NOMO-1 treated with DMSO at 0.1 percent for 48 hours (cell line): ENCODE data around the gene CEP250.

ENCODE experiments used
- DNase-seq: peaks from one replicate; lab custom pipeline; 2025; ENCODE audit not compliant: unreplicated experiment; lab: John Stamatoyannopoulos, UW

CEP250 gene

DNA sequence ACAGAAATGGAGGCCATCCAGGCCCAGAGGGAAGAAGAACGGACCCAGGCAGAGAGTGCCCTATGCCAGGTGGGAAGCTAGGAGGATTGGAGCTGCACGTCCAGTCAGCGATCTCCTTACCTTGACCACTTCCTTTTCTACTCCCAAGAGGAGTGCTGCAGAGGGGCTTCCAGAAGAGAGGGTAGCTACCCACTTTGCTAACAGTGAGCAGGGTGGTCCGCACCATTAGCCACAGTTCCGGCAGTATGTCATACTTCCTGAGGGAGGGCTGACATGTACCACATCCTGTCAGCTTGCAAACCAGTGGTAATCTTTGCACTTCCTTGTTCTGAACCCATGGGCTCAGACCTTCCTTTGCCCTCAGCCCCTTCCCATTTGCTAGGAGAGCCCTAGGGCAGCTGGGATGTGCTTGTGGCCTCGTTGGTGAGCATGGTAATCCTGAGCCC, 35.4 kb downstream of the CEP250 start:
- peak; percentile 75 for DNase-seq

- no peak for DNase-seq
Measured at GRCh38 chr20:35491823-35492222, 36.4 kb downstream of the CEP250 start.

DNA sequence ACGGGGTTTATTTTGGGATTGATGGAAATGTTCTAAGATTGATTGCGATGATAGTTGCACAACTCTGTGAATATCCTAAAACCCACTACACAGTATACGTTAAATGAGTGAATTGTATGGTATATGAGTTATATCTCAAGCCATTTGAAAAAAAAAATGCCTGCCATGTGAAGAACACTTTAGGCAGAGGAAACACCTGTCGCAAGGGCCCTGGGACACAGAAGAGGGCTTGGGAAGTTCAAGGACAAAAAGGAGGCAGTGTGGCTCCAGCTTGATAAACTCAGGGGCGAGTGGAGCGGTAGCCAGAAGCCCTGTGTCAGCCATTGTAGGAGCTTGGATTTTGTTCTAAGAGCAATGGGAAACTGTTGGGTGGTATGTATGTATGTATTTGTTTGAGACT, 37.0 kb downstream of the CEP250 start:
- DNase-seq = no peak

DNA sequence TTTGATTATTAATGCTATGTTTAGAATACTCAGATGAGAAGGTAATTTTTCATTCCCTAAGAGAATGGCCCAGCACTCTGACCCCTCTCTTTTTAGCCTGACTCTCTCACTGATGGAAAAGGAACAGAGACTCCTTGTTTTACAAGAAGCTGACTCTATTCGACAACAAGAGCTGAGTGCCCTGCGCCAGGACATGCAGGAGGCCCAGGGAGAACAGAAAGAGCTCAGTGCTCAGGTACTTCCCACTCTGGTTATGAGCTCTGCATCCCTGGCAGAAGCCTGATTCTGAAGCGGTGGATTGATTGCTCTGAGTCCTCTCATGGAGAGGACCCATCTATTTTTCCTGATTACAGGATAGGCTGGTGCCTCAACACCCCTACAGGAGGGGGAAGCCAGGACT, 41.1 kb downstream of the CEP250 start:
- DNase-seq = no peak

DNA sequence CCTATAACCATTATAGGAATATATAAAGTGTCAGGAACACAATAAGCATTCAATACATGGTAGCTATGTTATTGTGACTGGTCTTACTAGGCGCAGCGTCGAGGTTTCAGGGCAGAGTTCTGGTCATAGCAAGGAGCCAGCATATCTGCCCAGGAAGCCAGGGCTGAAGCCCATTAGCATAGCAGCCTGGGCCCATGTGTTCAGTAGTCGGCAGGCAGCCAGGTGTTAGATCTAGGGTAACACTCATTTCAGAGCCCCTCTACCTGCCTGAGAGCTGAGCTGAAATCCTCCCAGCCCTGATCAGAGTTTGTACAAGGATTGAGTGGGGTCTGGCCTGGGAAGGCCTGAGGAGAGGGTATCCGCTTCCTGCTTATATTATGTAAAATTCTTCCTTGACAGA, 41.9 kb downstream of the CEP250 start:
- DNase-seq = no peak

DNA sequence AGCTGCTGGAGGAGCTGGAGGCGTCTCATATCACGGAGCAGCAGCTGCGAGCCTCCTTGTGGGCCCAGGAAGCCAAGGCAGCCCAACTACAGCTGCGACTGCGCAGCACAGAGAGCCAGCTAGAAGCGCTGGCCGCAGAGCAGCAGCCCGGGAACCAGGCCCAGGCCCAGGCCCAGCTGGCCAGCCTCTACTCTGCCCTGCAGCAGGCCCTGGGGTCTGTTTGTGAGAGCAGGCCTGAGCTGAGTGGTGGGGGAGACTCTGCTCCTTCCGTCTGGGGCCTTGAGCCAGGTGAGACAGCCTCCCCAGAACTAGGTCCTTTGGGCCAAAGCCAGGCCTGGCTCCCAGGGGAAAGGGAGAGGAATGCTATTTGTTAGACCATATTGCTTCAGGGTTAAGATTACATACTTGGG, 42.4 kb downstream of the CEP250 start:
- DNase-seq = no peak

- DNase-seq = no peak
Measured at GRCh38 chr20:35499271-35499670, 43.9 kb downstream of the CEP250 start.

DNA sequence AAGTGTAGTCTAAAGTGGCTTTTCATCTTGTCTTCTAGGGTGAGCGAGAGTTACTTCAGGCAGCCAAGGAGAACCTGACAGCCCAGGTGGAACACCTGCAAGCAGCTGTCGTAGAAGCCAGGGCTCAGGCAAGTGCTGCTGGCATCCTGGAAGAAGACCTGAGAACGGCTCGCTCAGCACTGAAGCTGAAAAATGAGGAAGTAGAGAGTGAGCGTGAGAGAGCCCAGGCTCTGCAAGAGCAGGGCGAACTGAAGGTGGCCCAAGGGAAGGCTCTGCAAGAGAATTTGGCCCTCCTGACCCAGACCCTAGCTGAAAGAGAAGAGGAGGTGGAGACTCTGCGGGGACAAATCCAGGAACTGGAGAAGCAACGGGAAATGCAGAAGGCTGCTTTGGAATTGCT, 47.0 kb downstream of the CEP250 start:
- peak; percentile 71 for DNase-seq

GRCh38 chr20:35503281-35503680, 47.9 kb downstream of the CEP250 start:
- DNase-seq = no peak

DNA sequence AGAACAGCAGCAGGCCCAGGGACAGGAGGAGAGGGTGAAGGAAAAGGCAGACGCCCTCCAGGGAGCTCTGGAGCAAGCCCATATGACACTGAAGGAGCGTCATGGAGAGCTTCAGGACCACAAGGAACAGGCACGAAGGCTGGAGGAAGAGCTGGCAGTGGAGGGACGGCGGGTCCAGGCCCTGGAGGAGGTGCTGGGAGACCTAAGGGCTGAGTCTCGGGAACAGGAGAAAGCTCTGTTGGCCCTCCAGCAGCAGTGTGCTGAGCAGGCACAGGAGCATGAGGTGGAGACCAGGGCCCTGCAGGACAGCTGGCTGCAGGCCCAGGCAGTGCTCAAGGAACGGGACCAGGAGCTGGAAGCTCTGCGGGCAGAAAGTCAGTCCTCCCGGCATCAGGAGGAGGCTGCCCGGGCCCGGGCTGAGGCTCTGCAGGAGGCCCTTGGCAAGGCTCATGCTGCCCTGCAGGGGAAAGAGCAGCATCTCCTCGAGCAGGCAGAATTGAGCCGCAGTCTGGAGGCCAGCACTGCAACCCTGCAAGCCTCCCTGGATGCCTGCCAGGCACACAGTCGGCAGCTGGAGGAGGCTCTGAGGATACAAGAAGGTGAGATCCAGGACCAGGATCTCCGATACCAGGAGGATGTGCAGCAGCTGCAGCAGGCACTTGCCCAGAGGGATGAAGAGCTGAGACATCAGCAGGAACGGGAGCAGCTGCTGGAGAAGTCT, 48.6 kb downstream of the CEP250 start:
- DNase-seq = no peak

- DNase-seq = no peak
Measured at GRCh38 chr20:35504751-35505150, 49.4 kb downstream of the CEP250 start.

GRCh38 chr20:35506179-35506578, 50.8 kb downstream of the CEP250 start:
- no peak for DNase-seq

GRCh38 chr20:35506872-35507638, 51.7 kb downstream of the CEP250 start:
- no peak for DNase-seq

DNA sequence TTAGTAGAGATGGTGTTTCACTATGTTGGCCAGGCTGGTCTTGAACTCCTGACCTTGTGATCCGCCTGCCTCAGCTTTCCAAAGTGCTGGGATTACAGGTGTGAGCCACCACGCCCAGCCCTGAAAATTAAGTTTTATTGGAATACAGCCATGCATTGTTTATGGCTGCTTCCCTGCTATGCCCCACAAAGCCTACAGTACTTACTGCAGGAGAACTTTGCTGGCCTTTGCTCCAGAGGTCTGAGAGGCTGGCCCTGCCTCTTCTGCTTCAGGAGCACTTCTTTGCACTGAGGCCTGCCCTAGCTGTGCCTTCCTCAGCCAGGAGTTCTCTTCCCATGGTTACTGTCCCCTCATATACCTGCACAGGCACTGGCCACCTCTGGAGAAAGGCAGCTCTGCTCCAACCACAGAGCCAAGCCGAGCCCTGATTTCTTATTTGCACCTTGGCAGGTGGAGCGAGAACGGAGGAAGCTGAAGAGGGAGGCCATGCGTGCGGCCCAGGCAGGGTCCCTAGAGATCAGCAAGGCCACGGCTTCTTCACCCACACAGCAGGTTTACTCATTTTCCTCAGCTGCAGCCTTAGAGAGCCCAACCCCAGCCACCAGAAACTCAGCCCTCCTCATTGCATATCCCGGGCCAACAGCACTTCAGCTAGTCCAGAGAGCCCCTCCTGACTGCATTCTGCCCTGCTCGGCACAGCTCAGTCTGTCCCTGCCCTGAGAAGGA, 53.3 kb downstream of the CEP250 start:
- DNase-seq = no peak

GRCh38 chr20:35510951-35511735, 55.7 kb downstream of the CEP250 start:
- DNase-seq = no peak

DNA sequence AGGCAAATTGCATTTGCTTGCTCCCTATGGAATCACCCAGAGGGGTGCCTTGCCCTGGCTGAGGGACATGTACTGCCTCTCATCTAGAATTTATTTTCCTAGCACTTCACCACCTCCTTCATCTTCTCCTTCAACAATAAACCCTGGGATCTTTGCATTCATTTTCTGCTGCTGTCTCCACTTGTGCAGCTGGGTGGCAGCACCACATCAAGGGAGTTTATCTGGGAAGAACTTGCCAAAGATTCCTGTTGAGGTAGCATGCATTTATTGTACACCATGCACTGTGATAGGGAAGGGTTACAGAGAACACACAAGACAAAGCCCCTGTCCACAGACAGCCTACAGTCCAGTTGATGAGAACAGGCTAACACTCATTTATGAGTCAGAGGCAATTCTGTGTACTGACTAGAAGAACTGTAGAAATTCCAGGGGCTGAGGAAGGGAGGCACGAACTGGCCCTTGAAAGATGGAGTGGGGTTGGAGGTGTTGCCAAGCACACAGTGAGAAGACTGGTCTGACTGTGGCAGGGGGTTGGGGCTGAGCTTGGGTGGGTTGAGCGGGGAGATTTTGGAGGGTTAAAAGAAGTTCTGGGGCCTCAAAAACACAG, 56.5 kb downstream of the CEP250 start:
- DNase-seq = no peak

DNA sequence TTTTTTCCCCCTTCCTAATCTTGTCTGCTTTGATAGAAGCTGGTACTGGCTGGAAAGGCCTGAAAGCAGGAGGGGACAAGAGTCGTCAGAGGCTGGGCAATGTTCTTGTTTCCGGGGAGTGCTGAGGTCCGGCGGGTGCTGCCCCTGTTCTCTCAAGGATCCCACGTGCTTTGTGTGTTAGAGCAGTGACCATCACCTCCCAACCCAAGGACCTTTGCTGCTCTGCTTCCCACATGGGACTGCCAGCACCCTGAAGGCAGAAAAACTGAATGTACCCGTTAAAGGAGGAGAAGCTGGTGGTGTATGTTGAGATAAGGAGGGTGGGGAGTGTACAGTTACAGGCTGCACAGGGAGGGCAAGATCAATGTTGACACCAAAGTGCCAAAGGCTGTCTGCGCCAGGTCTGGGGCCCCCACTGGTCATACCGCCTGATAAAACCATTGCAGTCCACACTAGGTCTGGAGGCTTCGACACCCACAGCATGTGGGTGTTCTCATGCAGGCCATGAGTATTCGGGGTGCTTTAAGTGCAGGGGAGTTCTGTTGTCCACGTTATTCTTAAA, 59.1 kb downstream of the CEP250 start:
- no peak for DNase-seq

DNA sequence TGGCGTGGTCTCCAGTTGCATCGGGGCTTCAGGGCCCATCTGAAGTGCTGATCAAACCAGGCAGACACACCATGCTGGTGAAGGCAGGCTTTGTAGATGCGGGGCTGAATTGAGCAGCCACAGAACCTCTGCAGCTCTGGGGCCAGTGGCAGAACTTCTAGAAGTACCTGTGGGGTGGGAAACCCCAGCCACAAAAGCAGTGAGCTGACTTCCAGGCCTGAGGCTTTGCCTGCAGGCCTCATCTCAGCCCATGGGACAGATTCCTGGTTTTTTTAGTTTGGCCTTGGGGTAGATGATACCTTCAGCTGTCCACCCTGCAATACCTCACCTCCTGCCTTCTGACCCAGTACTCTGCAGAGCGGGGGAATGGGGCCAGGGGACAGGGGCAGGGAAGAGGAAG, 59.9 kb downstream of the CEP250 start:
- no peak for DNase-seq

- DNase-seq = no peak
Measured at GRCh38 chr20:35515949-35516645, 60.7 kb downstream of the CEP250 start.

DNA sequence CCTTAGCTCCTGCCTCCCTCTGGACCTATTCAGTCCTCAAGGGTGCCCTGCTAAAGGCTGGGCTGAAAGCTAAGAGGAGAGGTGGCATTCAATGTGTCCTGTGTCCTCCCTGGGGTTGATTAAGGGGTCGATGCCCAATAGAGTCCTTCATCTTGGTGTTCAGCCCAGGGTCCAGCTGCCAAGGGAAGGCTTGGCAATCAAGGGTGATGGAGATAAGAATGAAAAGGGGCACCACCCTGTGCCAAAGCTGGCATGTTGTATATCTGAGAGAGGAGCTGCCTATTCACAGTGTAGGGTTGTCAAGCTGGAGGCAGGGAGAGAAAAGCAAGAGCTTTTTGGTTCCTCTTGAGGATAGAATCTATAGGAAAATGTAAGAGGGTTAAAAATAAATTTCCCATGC, 61.7 kb downstream of the CEP250 start:
- no peak for DNase-seq
